Upper lobe of left lung (tissue), 6 donors: ENCODE results near the gene CFAP97D2. TPM values are rescaled to one million over a fixed set of nuclear protein-coding genes. Genes with fewer than 3 reads are reported as not detected.

ENCODE experiments used
- ATAC-seq, 2 donors: fragments of 200-7000 bp; cut with Tn5 transposase; one replicate each; pipeline ENCODE4 v1.9.1; 2022; ENCODE audit warnings: mild to moderate bottlenecking in 2 of 2, moderate library complexity in 2 of 2; ENCODE audit not compliant: low FRiP score in 2 of 2
- DNase-seq, 2 donors: peaks; one replicate each; pipeline ENCODE4 v3.0.0-alpha.2; 2019 to 2020
- H3K27ac ChIP-seq, 4 donors: fragments of 200-600 bp; sonication (generic); one replicate each; pipeline ENCODE4 v1.5.1; 2016 to 2019
- H3K27me3 ChIP-seq, 4 donors: fragments of 200-600 bp; sonication (generic); one replicate each; pipeline ENCODE4 v1.5.1; 2017 to 2019
- H3K36me3 ChIP-seq, 4 donors: fragments of 200-600 bp; sonication (generic); one replicate each; pipeline ENCODE4 v1.5.1; 2016 to 2019
- H3K4me1 ChIP-seq, 4 donors: fragments of 200-600 bp; sonication (generic); one replicate each; pipeline ENCODE4 v1.5.1; 2018 to 2019
- H3K4me3 ChIP-seq, 4 donors: fragments of 200-600 bp; sonication (generic); one replicate each; pipeline ENCODE4 v1.5.1; 2017 to 2019; ENCODE audit warnings: mild to moderate bottlenecking in 2 of 4, moderate library complexity in 1 of 4
- H3K9me3 ChIP-seq, 4 donors: fragments of 200-600 bp; sonication (generic); one replicate each; pipeline ENCODE4 v1.5.1; 2018 to 2019
- EP300 ChIP-seq, 4 donors: sonication (generic); formaldehyde crosslinking; IDR thresholded peaks; one replicate each; pipeline ENCODE4 v1.5.1; 2017; ENCODE audit warnings: antibody characterized with exemption in 4 of 4, control low read depth in 2 of 4
- POLR2A ChIP-seq, 4 donors: fragments of 450-650 bp; IDR thresholded peaks; one replicate each; pipeline ENCODE4 v1.5.1; 2016 to 2017; ENCODE audit warnings: antibody characterized with exemption in 4 of 4, mild to moderate bottlenecking in 2 of 4
- POLR2AphosphoS5 ChIP-seq, 2 donors: sonication (generic); formaldehyde crosslinking; IDR thresholded peaks; one replicate each; pipeline ENCODE4 v1.5.1; 2017; ENCODE audit warnings: antibody characterized with exemption in 2 of 2
- WGBS, 2 donors: methylation state at CpG; one replicate each; pipeline ENCODE4 v1.1.5; 2017 to 2018; 5-methylcytosine and 5-hydroxymethylcytosine counted together
- total RNA-seq, 6 donors: library from RNA; depleted of rRNA in 4 of 6; stranded (reverse); fragments of >200 nt in 4 of 6; gene quantifications; one replicate each; pipeline versions ENCODE4 v1.1.0 to v1.2.1, GENCODE V29; 2016 to 2021
- TF ChIP-seq, protein P1 (sequence below), 6 experiments: fragments of 450-650 bp in 4 of 6; fragments of 200-600 bp in 2 of 6; sonication (generic) in 2 of 6; IDR thresholded peaks; one replicate each; pipeline ENCODE4 v1.5.1; 2016 to 2019; ENCODE audit warnings: antibody characterized with exemption in 6 of 6
- donor health status: DM: no; HTN: no; CAD: no; lungs with moderate emphysema.
- donor health status: DM: no; HTN: yes; CAD: no; lungs with severe emphysema.

The CFAP97D2 gene
- total RNA-seq, 6 donors from 2014 or later = 0.67 to 3.6 (median 0.76) TPM; not detected in 3

DNA sequence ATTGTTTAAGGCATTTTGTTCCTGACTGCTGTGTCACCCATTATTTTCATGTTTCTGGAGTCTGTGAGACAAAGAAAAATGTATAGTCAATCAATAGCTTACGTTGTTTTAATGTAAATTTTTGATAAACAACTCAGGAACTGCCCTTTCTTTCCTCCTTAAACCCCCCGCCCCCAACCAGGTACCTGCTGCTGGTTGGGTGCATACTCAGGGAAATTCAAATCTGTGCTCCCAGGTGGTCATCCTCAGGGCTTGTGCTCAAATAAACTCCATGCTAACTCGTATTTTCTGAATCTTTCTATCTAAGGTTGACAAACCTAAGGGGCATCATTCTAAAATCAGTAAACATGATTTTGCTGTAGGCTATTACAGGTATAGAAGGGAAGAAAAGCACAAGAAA, 51.5 kb downstream of the CFAP97D2 start:
- TF ChIP-seq, protein P1, sequence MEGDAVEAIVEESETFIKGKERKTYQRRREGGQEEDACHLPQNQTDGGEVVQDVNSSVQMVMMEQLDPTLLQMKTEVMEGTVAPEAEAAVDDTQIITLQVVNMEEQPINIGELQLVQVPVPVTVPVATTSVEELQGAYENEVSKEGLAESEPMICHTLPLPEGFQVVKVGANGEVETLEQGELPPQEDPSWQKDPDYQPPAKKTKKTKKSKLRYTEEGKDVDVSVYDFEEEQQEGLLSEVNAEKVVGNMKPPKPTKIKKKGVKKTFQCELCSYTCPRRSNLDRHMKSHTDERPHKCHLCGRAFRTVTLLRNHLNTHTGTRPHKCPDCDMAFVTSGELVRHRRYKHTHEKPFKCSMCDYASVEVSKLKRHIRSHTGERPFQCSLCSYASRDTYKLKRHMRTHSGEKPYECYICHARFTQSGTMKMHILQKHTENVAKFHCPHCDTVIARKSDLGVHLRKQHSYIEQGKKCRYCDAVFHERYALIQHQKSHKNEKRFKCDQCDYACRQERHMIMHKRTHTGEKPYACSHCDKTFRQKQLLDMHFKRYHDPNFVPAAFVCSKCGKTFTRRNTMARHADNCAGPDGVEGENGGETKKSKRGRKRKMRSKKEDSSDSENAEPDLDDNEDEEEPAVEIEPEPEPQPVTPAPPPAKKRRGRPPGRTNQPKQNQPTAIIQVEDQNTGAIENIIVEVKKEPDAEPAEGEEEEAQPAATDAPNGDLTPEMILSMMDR (IDR thresholded peaks at IDR 0.05) = no peak
- TF ChIP-seq POLR2A (IDR thresholded peaks at IDR 0.05) (no peak), POLR2AphosphoS5 (IDR thresholded peaks at IDR 0.05) (no peak), EP300 (IDR thresholded peaks at IDR 0.05) (no peak)
- Histone ChIP-seq H3K27ac (no peak overlapping the region), H3K27me3 (peaks cover 0 to 3% (median 0%) of the 10 kb centered on the region in 4 donors), H3K4me1 (peaks cover 5 to 14% (median 9%) of the 10 kb centered on the region in 4 donors), H3K36me3 (no peaks in the 10 kb centered on the region), H3K9me3 (no peaks in the 10 kb centered on the region), H3K4me3 (no peak overlapping the region)
- DNase-seq (no peak), ATAC-seq (no peak)
- WGBS, 2 donors = 42 to 45% methylated on average over 3 of the region's 3 CpGs

DNA sequence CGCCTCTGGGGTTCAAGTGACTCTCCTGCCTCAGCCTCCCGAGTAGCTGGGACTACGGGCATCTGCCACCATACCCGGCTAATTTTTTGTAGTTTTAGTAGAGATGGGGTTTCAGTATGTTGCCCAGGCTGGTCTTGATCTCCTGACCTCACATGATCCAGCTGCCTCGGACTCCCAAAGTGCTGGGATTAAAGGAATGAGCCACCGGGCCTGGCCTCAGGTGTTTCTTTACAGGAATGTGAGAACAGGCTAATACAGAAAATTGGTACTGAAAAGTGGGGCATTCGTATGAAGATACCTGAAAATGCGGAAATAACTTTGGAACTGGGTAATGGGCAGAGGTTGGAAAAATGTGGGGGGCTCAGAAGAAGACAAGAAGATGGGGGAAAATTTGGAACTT, 52.8 kb downstream of the CFAP97D2 start:
- DNase-seq (no peak), ATAC-seq (no peak)
- Histone ChIP-seq H3K4me3 (no peak overlapping the region), H3K4me1 (peaks cover 6 to 18% (median 12%) of the 10 kb centered on the region in 4 donors), H3K27ac (no peak overlapping the region), H3K9me3 (no peaks in the 10 kb centered on the region), H3K27me3 (peaks cover 0 to 3% (median 0%) of the 10 kb centered on the region in 4 donors), H3K36me3 (peaks cover 0 to 4% (median 1%) of the 10 kb centered on the region in 4 donors)
- 79 to 83% methylated on average over 8 of the region's 8 CpGs for WGBS, 2 donors
- TF ChIP-seq POLR2A (IDR thresholded peaks at IDR 0.05) = no peak
- TF ChIP-seq, protein P1 (IDR thresholded peaks at IDR 0.05) = no peak
- TF ChIP-seq EP300 (IDR thresholded peaks at IDR 0.05) = no peak
- TF ChIP-seq POLR2AphosphoS5 (IDR thresholded peaks at IDR 0.05) = no peak

- peaks cover 6 to 17% (median 11%) of the 10 kb centered on the region in 4 donors for H3K4me1 ChIP-seq
- 77 to 81% methylated on average over 4 of the region's 4 CpGs for WGBS, 2 donors
- H3K4me3 ChIP-seq = peak overlapping the region in 3 of 4 donors; percentile 80 to 98 (median 93)
- H3K9me3 ChIP-seq = no peaks in the 10 kb centered on the region
- H3K36me3 ChIP-seq = peaks cover 14 to 25% (median 23%) of the 10 kb centered on the region in 4 donors
- H3K27ac ChIP-seq = peak overlapping the region; percentile 80 to 90 (median 86)
- H3K27me3 ChIP-seq = no peaks in the 10 kb centered on the region
- ATAC-seq = no peak
- TF ChIP-seq, protein P1 (IDR thresholded peaks at IDR 0.05) = no peak
- TF ChIP-seq POLR2A (IDR thresholded peaks at IDR 0.05) (no peak), EP300 (IDR thresholded peaks at IDR 0.05) (no peak), POLR2AphosphoS5 (IDR thresholded peaks at IDR 0.05) (no peak)
- no peak for DNase-seq
Measured at GRCh38 chr13:114234266-114234644, 55.2 kb downstream of the CFAP97D2 start.

DNA sequence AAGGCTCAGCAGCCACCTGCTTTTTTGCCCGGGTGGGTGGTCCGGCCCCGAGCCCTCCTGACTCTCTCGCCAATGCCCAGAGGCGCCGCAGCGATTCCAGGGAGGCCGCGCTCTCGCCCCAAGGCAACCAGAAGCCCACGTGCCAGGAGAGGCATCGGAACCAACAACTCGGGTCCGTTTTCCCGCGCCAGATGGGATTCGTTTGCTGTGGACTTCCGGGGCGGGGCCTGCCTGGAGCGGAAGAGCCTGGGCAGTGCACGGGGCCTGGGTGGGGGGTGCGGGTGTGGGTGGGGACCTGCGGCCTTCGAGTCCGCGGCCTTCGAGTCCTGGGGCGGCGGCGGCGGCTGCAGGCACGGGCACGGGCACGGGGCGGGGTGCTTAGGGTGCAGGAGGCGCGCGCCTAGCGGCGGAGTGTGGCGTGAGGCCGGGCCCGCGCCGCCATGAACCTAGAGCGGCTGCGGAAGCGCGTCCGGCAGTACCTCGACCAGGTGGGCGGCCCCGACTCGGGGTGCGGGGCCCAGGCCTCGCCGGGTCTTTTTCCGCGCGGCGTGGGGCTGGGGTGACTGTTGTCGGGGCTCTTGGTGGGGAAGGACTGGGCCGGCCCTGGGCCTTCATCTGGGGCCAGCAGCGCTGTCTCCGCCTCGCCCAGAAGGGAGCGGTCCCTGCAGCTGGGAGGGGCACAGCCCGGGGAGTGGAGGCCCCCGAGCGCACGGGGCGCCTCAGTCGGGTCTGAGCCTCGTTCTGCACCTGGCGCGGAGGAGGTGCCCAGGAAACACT, 55.8 kb downstream of the CFAP97D2 start, which contains the start of gene CDC16:
Gene CDC16 (plus strand): TSS at position 253 of the 777 bp plus-strand sequence. CDS start 188 bp downstream, at position 441.
- H3K4me1 ChIP-seq = peaks cover 6 to 17% (median 11%) of the 10 kb centered on the region in 4 donors
- peak; percentile 97 to 99 for ATAC-seq
- DNase-seq = peak; percentile 90 to 95
- H3K4me3 ChIP-seq = peak within 1 kb of the TSS; percentile 80 to 98 (median 94)
- H3K27me3 ChIP-seq = no peaks in the 10 kb centered on the region
- peaks cover 20 to 31% (median 29%) of the 10 kb centered on the region in 4 donors for H3K36me3 ChIP-seq
- no peaks in the 10 kb centered on the region for H3K9me3 ChIP-seq
- WGBS, 2 donors = 3 to 6% methylated on average over 19 to 24 of the region's 76 CpGs
- TF ChIP-seq, protein P1 (IDR thresholded peaks at IDR 0.05) = peak; percentile 13 to 72 (median 28)
- peak in 2 of 4 donors; percentile 36 to 80 for TF ChIP-seq POLR2A (IDR thresholded peaks at IDR 0.05)
- no peak for TF ChIP-seq EP300 (IDR thresholded peaks at IDR 0.05)
- peak; percentile 50 to 68 for TF ChIP-seq POLR2AphosphoS5 (IDR thresholded peaks at IDR 0.05)
- H3K27ac ChIP-seq = peak within 1 kb of the TSS; percentile 80 to 90 (median 86)
